ENCODE measurements around the gene POLR2F.

GRCh38 chr22:37953437-37954179, at the start of gene POLR2F, which contains the start of gene C22orf23:
- TF ChIP-seq POLR2AphosphoS5 (IDR thresholded peaks at IDR 0.05) (peak; percentile 76 to 90), CTCF (IDR thresholded peaks at IDR 0.05) (peak in 1 of 6 experiments; percentile 26), EP300 (IDR thresholded peaks at IDR 0.05) (no peak), POLR2A (IDR thresholded peaks at IDR 0.05) (peak in 3 of 4 donors; percentile 27 to 81 (median 40))
